Small intestine (tissue), 7 donors: ENCODE measurements around the gene CPO. TPM values are rescaled to one million over a fixed set of nuclear protein-coding genes. Genes with fewer than 3 reads are reported as not detected.
A peak's percentile ranks its signal among the peaks of the same experiment; 100 is the strongest.

ENCODE experiments used
- DNase-seq, 2 donors: peaks; one replicate each; pipeline versions ENCODE4 v3.0.0 to v3.0.0-alpha.2; 2013
- FAIRE-seq: peaks from 2 replicates; lab custom pipeline; 2012; peaks lifted over from hg19 to GRCh38; lab: Jason Lieb, UNC
- H3K27ac ChIP-seq, 3 donors: one replicate each; pipeline ENCODE4 v1.5.1; 2013; ENCODE audit warnings: low read length in 2 of 3, mild to moderate bottlenecking in 2 of 3, control low read depth in 1 of 3, inconsistent platforms in 1 of 3, low read depth in 1 of 3, moderate library complexity in 1 of 3
- H3K27me3 ChIP-seq, 3 donors: one replicate each; pipeline ENCODE4 v1.6.1; 2013; ENCODE audit warnings: low read length in 3 of 3, inconsistent platforms in 1 of 3; ENCODE audit not compliant: control insufficient read depth in 3 of 3, insufficient read depth in 3 of 3
- H3K36me3 ChIP-seq, 3 donors: one replicate each; pipeline ENCODE4 v1.6.1; 2013; ENCODE audit warnings: low read length in 3 of 3, inconsistent platforms in 1 of 3, low read depth in 1 of 3, mild to moderate bottlenecking in 1 of 3, moderate library complexity in 1 of 3; ENCODE audit not compliant: control insufficient read depth in 3 of 3, insufficient read depth in 2 of 3
- H3K4me1 ChIP-seq, 3 donors: one replicate each; pipeline ENCODE4 v1.6.1; 2013; ENCODE audit warnings: low read length in 2 of 3, inconsistent platforms in 1 of 3, low read depth in 1 of 3, mild to moderate bottlenecking in 1 of 3, moderate library complexity in 1 of 3; ENCODE audit not compliant: control insufficient read depth in 3 of 3, insufficient read depth in 2 of 3
- H3K4me3 ChIP-seq, 3 donors: one replicate each; pipeline ENCODE4 v1.5.1; 2013; ENCODE audit warnings: low read length in 3 of 3, control low read depth in 1 of 3, inconsistent platforms in 1 of 3, low read depth in 1 of 3, mild to moderate bottlenecking in 1 of 3, moderate library complexity in 1 of 3
- H3K9me3 ChIP-seq, 2 donors: one replicate each; pipeline ENCODE4 v1.6.1; 2013; ENCODE audit warnings: low read depth in 1 of 2, low read length in 1 of 2; ENCODE audit not compliant: control insufficient read depth in 2 of 2, insufficient read depth in 1 of 2
- WGBS, 3 donors: extraction: QIAGEN DNeasy Blood & Tissue Kit; methylation state at CpG; one replicate each; pipeline ENCODE4 v1.1.7; 2013; 5-methylcytosine and 5-hydroxymethylcytosine counted together
- polyA plus RNA-seq, 4 donors: library from polyadenylated mRNA; stranded (reverse) in 3 of 4; unstranded in 1 of 4; fragments of 200-250 nt in 3 of 4; fragments of 120-200 nt in 1 of 4; gene quantifications; one replicate each; pipeline versions ENCODE4 v1.2.1 to v1.2.3, GENCODE V29; 2013
- donor health status: healthy with polysubstance abuse.
- donor health status: control.
- donor health status: control.
- donor health status: Bipolar disorder and iron deficiency.
- donor health status: healthy.

CPO gene
- polyA plus RNA-seq, 4 donors: 0.92 to 15.7 (median 3.0) TPM

DNA sequence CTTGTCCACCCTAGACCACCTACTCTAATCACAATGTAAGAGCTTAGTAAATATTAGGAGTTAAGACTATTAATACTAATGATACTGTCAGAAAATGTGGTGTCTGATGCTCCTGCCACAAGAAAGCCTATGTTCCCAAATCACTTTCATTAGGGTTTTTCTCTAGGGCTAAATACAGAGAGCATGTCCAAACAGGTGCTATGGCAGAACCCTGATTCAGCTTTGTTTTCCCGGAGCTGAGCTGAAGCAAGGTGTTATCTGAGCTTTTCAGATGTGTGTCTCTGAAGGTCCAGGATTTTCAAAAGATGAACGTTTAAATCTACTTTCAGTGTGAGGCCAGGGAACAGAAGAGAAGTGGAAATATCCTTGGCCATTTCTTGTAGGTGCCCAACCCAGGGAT lies 40.6 kb downstream of the CPO start:
- WGBS, 3 donors: 63 to 72% (median 68%) methylated on average over 2 of the region's 2 CpGs
- DNase-seq (no peak), FAIRE-seq (no peak)
- H3K4me1 ChIP-seq: no peaks in the 10 kb centered on the region
- no peak overlapping the region for H3K27ac ChIP-seq
- H3K27me3 ChIP-seq: peaks cover 0 to 2% (median 0%) of the 10 kb centered on the region in 3 donors
- peaks cover 0 to 7% of the 10 kb centered on the region in 2 donors for H3K9me3 ChIP-seq
- H3K4me3 ChIP-seq: no peak overlapping the region
- peaks cover 0 to 2% (median 0%) of the 10 kb centered on the region in 3 donors for H3K36me3 ChIP-seq

DNA sequence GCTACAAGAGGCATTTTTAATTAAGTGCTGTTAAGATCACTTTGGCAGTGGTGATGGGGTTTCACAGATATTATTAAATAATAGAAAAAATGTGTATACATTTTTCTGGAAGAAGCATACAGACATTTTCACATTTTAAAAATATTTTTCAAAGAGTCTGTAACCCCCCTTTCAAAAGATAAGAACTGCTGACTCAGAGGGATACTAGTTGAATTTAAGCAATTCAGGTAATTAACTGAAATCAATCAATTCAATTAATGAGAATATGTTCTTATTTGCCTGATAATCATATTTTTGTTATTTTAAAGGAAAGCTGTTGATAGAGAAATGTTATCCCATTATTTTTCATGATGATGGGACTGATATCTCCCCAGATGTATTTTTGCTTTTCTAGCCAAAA lies 41.1 kb downstream of the CPO start:
- H3K4me3 ChIP-seq: no peak overlapping the region
- peaks cover 0 to 5% of the 10 kb centered on the region in 2 donors for H3K9me3 ChIP-seq
- H3K4me1 ChIP-seq: no peaks in the 10 kb centered on the region
- H3K27ac ChIP-seq: no peak overlapping the region
- FAIRE-seq (no peak), DNase-seq (no peak)
- H3K36me3 ChIP-seq: peaks cover 0 to 2% (median 0%) of the 10 kb centered on the region in 3 donors
- H3K27me3 ChIP-seq: peaks cover 0 to 2% (median 0%) of the 10 kb centered on the region in 3 donors

DNA sequence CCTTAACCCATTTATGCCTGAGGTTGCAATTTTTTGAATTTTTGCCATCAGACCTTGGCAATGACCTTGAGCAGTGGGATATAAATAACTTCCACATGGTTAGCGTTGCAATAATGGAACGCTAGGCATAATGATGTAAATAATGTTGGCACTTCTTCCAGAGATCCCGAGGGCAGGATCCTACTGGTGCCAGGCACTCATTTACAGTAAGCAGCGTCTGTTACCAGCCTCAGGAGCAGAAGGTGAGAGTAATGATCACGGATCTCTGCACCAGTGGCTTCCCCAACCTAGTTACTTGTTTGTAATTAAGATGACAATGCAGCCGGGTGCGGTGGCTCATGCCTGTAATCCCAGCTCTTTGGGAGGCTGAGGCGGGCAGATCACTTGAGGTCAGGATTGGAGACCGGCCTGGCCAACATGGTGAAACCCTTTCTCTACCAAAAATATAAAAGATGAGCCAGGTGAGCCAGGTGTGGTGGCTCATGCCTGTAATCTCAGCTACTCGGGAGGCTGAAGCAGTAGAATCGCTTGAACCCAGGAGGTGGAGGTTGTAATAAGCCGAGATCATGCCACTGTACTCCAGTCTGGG lies 41.9 kb downstream of the CPO start:
- FAIRE-seq: no peak
- WGBS, 3 donors: 79 to 85% (median 80%) methylated on average over 12 of the region's 12 CpGs

DNA sequence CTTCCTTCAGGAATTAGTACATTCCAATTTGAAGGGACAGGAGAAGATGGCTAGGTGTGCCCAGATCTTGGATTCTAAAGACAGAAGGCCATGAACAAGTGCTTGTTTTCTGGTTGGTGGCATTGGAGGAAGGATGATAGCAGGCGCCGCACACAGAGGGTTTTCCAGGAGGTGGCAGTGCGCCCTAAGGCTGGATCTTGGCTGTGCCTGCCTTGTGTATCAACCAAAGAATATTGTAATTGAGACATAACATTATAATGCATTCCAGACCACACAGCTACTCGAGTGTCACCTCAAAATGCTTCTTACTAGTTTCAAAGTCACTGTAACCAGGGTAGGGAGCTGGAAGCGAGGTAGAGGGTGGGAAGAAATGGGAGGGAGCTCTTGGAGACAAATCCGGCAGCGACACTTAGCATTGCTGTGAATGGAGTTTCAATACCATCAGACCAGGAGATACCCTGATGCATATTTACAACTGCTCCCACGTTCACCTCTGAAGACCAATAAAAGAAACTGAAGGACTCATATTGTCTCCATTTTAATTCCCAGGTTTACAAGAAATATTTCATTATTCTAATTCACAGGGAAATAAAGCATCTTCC lies 42.5 kb downstream of the CPO start:
- Histone ChIP-seq H3K9me3 (no peaks in the 10 kb centered on the region), H3K36me3 (no peaks in the 10 kb centered on the region), H3K4me3 (no peak overlapping the region), H3K4me1 (no peaks in the 10 kb centered on the region), H3K27ac (no peak overlapping the region), H3K27me3 (peaks cover 0 to 2% (median 0%) of the 10 kb centered on the region in 3 donors)
- FAIRE-seq (no peak), DNase-seq (peak; percentile 43 to 45)
- 57 to 76% (median 64%) methylated on average over 8 of the region's 8 CpGs for WGBS, 3 donors

More for the DNA sequence above, 41.9 kb downstream of the CPO start:
- Histone ChIP-seq H3K4me1 (no peaks in the 10 kb centered on the region), H3K27me3 (peaks cover 0 to 2% (median 0%) of the 10 kb centered on the region in 3 donors), H3K9me3 (no peaks in the 10 kb centered on the region), H3K36me3 (no peaks in the 10 kb centered on the region), H3K27ac (no peak overlapping the region), H3K4me3 (no peak overlapping the region)
- no peak for DNase-seq

DNA sequence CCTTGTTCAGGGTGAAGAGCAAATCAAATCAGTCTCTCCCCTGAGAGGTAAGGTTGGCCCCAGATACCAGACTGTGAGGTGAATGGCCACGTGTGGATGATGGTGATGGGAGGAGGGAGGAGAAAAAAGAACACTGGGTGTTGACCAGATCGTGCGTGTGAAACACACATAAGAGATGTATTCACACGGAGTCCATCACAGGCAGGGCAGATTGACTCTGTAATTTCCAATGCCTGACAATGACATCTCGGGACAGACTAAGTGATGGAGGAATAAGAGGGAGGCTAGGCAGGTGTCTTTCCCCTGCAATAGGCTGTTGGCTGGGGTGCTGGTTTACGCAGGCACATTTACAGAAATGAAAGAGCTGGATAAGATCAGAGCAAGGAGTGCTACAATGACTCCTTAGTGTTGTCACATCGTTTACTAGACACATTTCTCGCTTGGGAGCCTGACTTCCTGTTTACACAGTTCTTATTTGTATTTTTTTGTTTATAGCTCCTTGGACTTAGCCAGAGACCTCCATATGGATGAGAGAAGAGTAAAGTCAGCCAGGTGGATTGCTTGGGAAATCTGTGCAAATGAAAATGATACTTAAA lies 43.1 kb downstream of the CPO start:
- H3K36me3 ChIP-seq: no peaks in the 10 kb centered on the region
- 62 to 76% (median 71%) methylated on average over 8 of the region's 8 CpGs for WGBS, 3 donors
- H3K27me3 ChIP-seq: peaks cover 0 to 2% (median 0%) of the 10 kb centered on the region in 3 donors
- DNase-seq: no peak
- H3K9me3 ChIP-seq: no peaks in the 10 kb centered on the region
- no peak overlapping the region for H3K27ac ChIP-seq
- H3K4me1 ChIP-seq: no peaks in the 10 kb centered on the region
- no peak for FAIRE-seq
- H3K4me3 ChIP-seq: no peak overlapping the region

DNA sequence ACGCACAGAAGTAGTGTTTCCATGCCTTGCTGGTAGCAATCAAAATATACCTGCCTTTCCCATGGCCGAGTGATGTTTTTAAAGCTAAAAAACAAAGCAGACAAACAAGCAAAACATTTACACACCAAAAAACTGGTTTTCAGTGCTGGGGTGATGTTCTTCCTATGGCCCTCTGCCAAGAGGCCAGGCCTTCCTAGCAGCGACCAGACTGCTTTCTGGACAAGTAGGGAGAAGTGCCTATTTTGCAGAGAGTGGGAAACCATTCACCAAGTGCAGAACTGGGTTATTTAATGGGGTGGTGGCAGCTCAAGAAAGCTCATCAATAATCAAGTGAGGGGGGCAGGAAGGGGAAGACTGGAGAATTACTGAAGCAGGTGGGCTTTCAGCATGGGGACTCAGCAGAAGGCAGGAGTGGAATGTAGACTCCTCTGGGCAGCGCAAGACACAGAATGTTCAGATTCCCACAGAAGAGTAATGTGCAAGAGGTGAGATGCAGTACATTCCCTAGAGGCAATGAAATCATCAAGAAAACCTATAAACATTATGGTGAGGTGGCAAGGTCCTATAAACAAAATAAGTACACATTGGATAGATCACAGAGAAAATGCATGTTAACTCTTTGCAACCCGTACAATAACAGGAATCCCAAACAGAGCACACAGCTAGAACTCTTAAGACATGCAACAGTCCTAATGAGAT lies 44.0 kb downstream of the CPO start:
- Histone ChIP-seq H3K36me3 (no peaks in the 10 kb centered on the region), H3K27ac (no peak overlapping the region), H3K9me3 (no peaks in the 10 kb centered on the region), H3K4me3 (no peak overlapping the region), H3K4me1 (no peaks in the 10 kb centered on the region), H3K27me3 (peaks cover 0 to 2% (median 0%) of the 10 kb centered on the region in 3 donors)
- DNase-seq (no peak), FAIRE-seq (no peak)
- WGBS, 3 donors: 74 to 78% (median 78%) methylated on average over 5 of the region's 5 CpGs

DNA sequence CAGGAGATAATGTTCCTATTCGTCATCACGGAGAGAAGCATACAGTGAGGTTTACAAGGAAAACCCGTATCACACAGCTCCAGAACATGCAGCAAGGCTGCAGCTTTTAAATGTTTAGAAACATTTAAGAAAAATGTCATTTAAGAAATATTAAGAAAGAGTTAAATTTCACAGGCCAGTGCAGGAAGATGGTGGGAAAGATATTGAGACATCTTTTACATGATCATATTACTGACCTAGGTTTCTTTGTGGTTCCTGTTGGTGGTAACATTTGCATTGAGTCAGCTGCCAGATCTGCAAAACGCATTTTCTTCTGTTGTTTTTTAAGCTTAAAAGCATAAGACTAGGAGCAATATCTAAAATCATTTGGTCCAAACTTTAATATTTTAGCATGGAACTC lies 44.9 kb downstream of the CPO start:
- Histone ChIP-seq H3K27me3 (peaks cover 0 to 2% (median 0%) of the 10 kb centered on the region in 3 donors), H3K4me3 (no peak overlapping the region), H3K9me3 (no peaks in the 10 kb centered on the region), H3K36me3 (no peaks in the 10 kb centered on the region), H3K27ac (no peak overlapping the region), H3K4me1 (peaks cover 0 to 2% (median 0%) of the 10 kb centered on the region in 3 donors)
- WGBS, 3 donors: 71 to 92% (median 83%) methylated on average over 4 of the region's 4 CpGs
- FAIRE-seq (no peak), DNase-seq (no peak)

DNA sequence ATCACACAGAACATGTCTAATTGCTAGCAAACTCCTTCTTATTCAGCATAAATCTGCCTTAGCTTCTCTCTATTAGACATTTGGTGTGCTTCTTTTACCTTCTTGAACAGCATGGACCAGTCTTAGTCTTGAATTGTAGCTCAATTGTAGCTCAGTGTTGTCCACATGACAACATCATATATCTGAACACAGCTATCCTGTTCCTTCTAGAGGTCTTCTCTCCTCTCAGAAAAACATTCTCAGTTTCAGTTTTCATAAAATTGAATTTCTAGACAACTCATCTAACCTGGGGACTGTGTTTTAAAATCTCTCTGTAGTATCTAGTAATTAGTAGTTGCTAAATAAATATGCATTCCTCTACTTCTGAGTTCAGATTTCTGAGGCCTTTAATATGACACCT lies 47.6 kb downstream of the CPO start:
- Histone ChIP-seq H3K4me1 (peaks cover 0 to 4% (median 0%) of the 10 kb centered on the region in 3 donors), H3K27me3 (peaks cover 0 to 2% (median 0%) of the 10 kb centered on the region in 3 donors), H3K27ac (no peak overlapping the region), H3K4me3 (no peak overlapping the region), H3K36me3 (no peaks in the 10 kb centered on the region), H3K9me3 (no peaks in the 10 kb centered on the region)
- FAIRE-seq (no peak), DNase-seq (no peak)
